NCI-H2029 treated with DMSO at 0.1 percent for 48 hours (cell line): Measurements from ENCODE around the gene DOC2A.

Experiments used
- DNase-seq: peaks from one replicate; lab custom pipeline; 2025; lab: John Stamatoyannopoulos, UW

Gene DOC2A

GRCh38 chr16:29989111-29989858 is 21.5 kb downstream of the DOC2A start:
- no peak for DNase-seq

- DNase-seq = no peak
Measured at GRCh38 chr16:29988346-29989075, 22.3 kb downstream of the DOC2A start.

GRCh38 chr16:29987371-29988085 is 23.3 kb downstream of the DOC2A start:
- no peak for DNase-seq

- no peak for DNase-seq
Measured at GRCh38 chr16:29986931-29987330, 23.9 kb downstream of the DOC2A start.

- no peak for DNase-seq
Measured at GRCh38 chr16:29986231-29986630, 24.6 kb downstream of the DOC2A start.

- DNase-seq = no peak
Measured at GRCh38 chr16:29985271-29985811, 25.5 kb downstream of the DOC2A start.

GRCh38 chr16:29984764-29985147 is 26.1 kb downstream of the DOC2A start:
- no peak for DNase-seq

- no peak for DNase-seq
Measured at GRCh38 chr16:29984137-29984763, 26.6 kb downstream of the DOC2A start.

GRCh38 chr16:29983420-29984136 is 27.2 kb downstream of the DOC2A start:
- no peak for DNase-seq

GRCh38 chr16:29982560-29983419 is 28.0 kb downstream of the DOC2A start:
- no peak for DNase-seq

- DNase-seq = no peak
Measured at GRCh38 chr16:29978564-29979270, 32.1 kb downstream of the DOC2A start.

- no peak for DNase-seq
Measured at GRCh38 chr16:29978081-29978480, 32.7 kb downstream of the DOC2A start.

- no peak for DNase-seq
Measured at GRCh38 chr16:29977063-29977825, 33.6 kb downstream of the DOC2A start.

- no peak for DNase-seq
Measured at GRCh38 chr16:29975811-29976511, 34.9 kb downstream of the DOC2A start.

- DNase-seq = no peak
Measured at GRCh38 chr16:29975134-29975538, 35.7 kb downstream of the DOC2A start.

- no peak for DNase-seq
Measured at GRCh38 chr16:29974291-29975133, 36.3 kb downstream of the DOC2A start.
